CD14-positive monocyte (primary cell): ENCODE data around the gene ARHGAP21. TPM values are rescaled to one million over a fixed set of nuclear protein-coding genes. Genes with fewer than 3 reads are reported as not detected.

Experiments
- DNase-seq, 3 donors: peaks; one replicate each; pipeline ENCODE4 v3.0.0-alpha.2; 2011 to 2022
- H2AFZ ChIP-seq: 2 replicates; pipeline ENCODE4 v1.6.0; 2012; ENCODE audit warnings: mild to moderate bottlenecking, low read depth, low read length, inconsistent platforms; ENCODE audit not compliant: insufficient read depth, poor library complexity, severe bottlenecking
- H3K27ac ChIP-seq, 2 donors: 1 replicate in 1 of 2; 2 replicates in 1 of 2; pipeline ENCODE4 v1.5.1; 2012 to 2013; ENCODE audit warnings: low read length in 2 of 2, control low read depth in 1 of 2, inconsistent platforms in 1 of 2, low read depth in 1 of 2, mild to moderate bottlenecking in 1 of 2
- H3K27me3 ChIP-seq, 2 donors: one replicate each; pipeline versions ENCODE4 v1.6.0 to v1.6.1; 2011 to 2013; ENCODE audit warnings: low read length in 2 of 2; ENCODE audit not compliant: control insufficient read depth in 2 of 2, insufficient read depth in 2 of 2
- H3K36me3 ChIP-seq, 2 donors: replicated peaks in 1 of 2; 1 replicate in 1 of 2; 2 replicates in 1 of 2; pipeline versions ENCODE4 v1.5.1 to v1.6.1; 2012 to 2013; ENCODE audit warnings: low read length in 2 of 2, control low read depth in 1 of 2, inconsistent platforms in 1 of 2, mild to moderate bottlenecking in 1 of 2; ENCODE audit not compliant: insufficient read depth in 2 of 2, control insufficient read depth in 1 of 2
- H3K4me1 ChIP-seq, 2 donors: 1 replicate in 1 of 2; 2 replicates in 1 of 2; pipeline versions ENCODE4 v1.5.1 to v1.6.1; 2012 to 2013; ENCODE audit warnings: low read length in 2 of 2, control low read depth in 1 of 2, inconsistent platforms in 1 of 2, mild to moderate bottlenecking in 1 of 2, moderate library complexity in 1 of 2; ENCODE audit not compliant: insufficient read depth in 2 of 2, control insufficient read depth in 1 of 2
- H3K4me2 ChIP-seq: replicated peaks from 2 replicates; pipeline ENCODE3; 2012; ENCODE audit warnings: low read length, moderate library complexity, mild to moderate bottlenecking; ENCODE audit not compliant: poor library complexity, severe bottlenecking; ENCODE audit errors: extremely low read depth
- H3K4me3 ChIP-seq, 3 experiments: fragments of 200-600 bp in 1 of 3; sonication (generic) in 1 of 3; replicated peaks in 1 of 3; 1 replicate in 2 of 3; 2 replicates in 1 of 3; pipeline ENCODE4 v1.5.1; 2011 to 2013; ENCODE audit warnings: low read length in 3 of 3, mild to moderate bottlenecking in 3 of 3, control low read depth in 2 of 3, low read depth in 2 of 3, inconsistent platforms in 1 of 3, moderate library complexity in 1 of 3
- H3K79me2 ChIP-seq: 2 replicates; pipeline ENCODE4 v1.6.0; 2012; ENCODE audit warnings: mild to moderate bottlenecking, control low read depth, inconsistent platforms, low read length, moderate library complexity; ENCODE audit not compliant: insufficient read depth
- H3K9ac ChIP-seq: 2 replicates; pipeline ENCODE4 v1.6.0; 2017; ENCODE audit warnings: low read length, mild to moderate bottlenecking; ENCODE audit not compliant: insufficient read depth, poor library complexity, severe bottlenecking
- H3K9me3 ChIP-seq, 2 donors: replicated peaks in 1 of 2; 1 replicate in 1 of 2; 2 replicates in 1 of 2; pipeline versions ENCODE4 v1.5.1 to v1.6.1; 2012 to 2013; ENCODE audit warnings: low read length in 2 of 2, control low read depth in 1 of 2; ENCODE audit not compliant: control insufficient read depth in 1 of 2, insufficient read depth in 1 of 2
- H4K20me1 ChIP-seq: 2 replicates; pipeline ENCODE4 v1.6.0; 2012; ENCODE audit warnings: mild to moderate bottlenecking, low read length, control low read depth, moderate library complexity; ENCODE audit not compliant: insufficient read depth
- H3K27ac Mint-ChIP-seq, 7 donors: one replicate each; pipeline ENCODE4 v1.8.0; 2020; ENCODE audit warnings: mild to moderate bottlenecking in 7 of 7, mixed read lengths in 7 of 7, moderate library complexity in 6 of 7, inconsistent platforms in 2 of 7
- H3K27me3 Mint-ChIP-seq, 3 donors: one replicate each; pipeline ENCODE4 v1.8.0; 2021 to 2022; ENCODE audit warnings: low read depth in 3 of 3, mild to moderate bottlenecking in 3 of 3, mixed read lengths in 3 of 3, moderate library complexity in 3 of 3, inconsistent platforms in 1 of 3
- H3K36me3 Mint-ChIP-seq, 2 donors: one replicate each; pipeline ENCODE4 v1.8.0; 2020; ENCODE audit warnings: mixed read lengths in 2 of 2, inconsistent platforms in 1 of 2, mild to moderate bottlenecking in 1 of 2
- H3K4me1 Mint-ChIP-seq: one replicate; pipeline ENCODE4 v1.8.0; 2020; ENCODE audit warnings: mild to moderate bottlenecking, mixed read lengths
- H3K4me3 Mint-ChIP-seq, 2 donors: one replicate each; pipeline ENCODE4 v1.8.0; 2020; ENCODE audit warnings: mild to moderate bottlenecking in 2 of 2, mixed read lengths in 2 of 2, moderate library complexity in 1 of 2
- H3K9me3 Mint-ChIP-seq, 7 donors: one replicate each; pipeline ENCODE4 v1.8.0; 2020 to 2022; ENCODE audit warnings: mixed read lengths in 7 of 7, mild to moderate bottlenecking in 6 of 7, moderate library complexity in 6 of 7, inconsistent platforms in 2 of 7
- CTCF ChIP-seq: fragments of 200-600 bp; IDR thresholded peaks from one replicate; pipeline ENCODE4 v1.8.0; 2022; ENCODE audit warnings: antibody characterized with exemption, mild to moderate bottlenecking
- WGBS: methylation state at CpG from one replicate; pipeline ENCODE4 v1.1.5; 2013; ENCODE audit warnings: missing lambda C conversion rate; ENCODE audit not compliant: insufficient coverage; 5-methylcytosine and 5-hydroxymethylcytosine counted together
- intact Hi-C, 2 donors: fragments of 100-400 bp; cut with micrococcal nuclease; formaldehyde crosslinking; loops; one replicate each; pipeline versions ENCODE4 v1.15.0 to v1.15.1; 2023
- polyA plus RNA-seq, 3 donors: library from polyadenylated mRNA; depleted of rRNA in 1 of 3; unstranded in 2 of 3; stranded (reverse) in 1 of 3; fragments of 300-500 nt in 2 of 3; fragments of >200 nt in 1 of 3; fragmentation: Illumina TruSeq in 2 of 3; gene quantifications; 1 replicate in 2 of 3; 2 replicates in 1 of 3; pipeline ENCODE4 v1.2.3, GENCODE V29; 2012 to 2021

Gene ARHGAP21
- polyA plus RNA-seq, 3 donors: 2.1 to 20.0 (median 3.4) TPM

GRCh38 chr10:24762966-24763623, 39.4 kb upstream of the ARHGAP21 start:
- intact Hi-C loops: no loop called here
- H3K4me1 Mint-ChIP-seq: no peaks in the 10 kb centered on the region
- no peak for TF ChIP-seq CTCF
- no CpG with 5 or more reads among the region's 2 CpGs for WGBS
- Histone ChIP-seq H3K9ac (no peak overlapping the region), H3K79me2 (no peaks in the 10 kb centered on the region), H3K27ac (no peak overlapping the region), H2AFZ (no peak overlapping the region), H3K9me3 (peaks cover 0 to 7% of the 10 kb centered on the region in 2 donors), H3K4me1 (no peaks in the 10 kb centered on the region), H3K36me3 (no peaks in the 10 kb centered on the region), H4K20me1 (no peaks in the 10 kb centered on the region), H3K4me3 (no peak overlapping the region), H3K4me2 (no peak overlapping the region), H3K27me3 (no peaks in the 10 kb centered on the region)
- peaks cover 12 to 33% (median 20%) of the 10 kb centered on the region in 7 donors for H3K9me3 Mint-ChIP-seq
- no peak for DNase-seq
- H3K27me3 Mint-ChIP-seq: peaks cover 0 to 6% (median 4%) of the 10 kb centered on the region in 3 donors
- H3K4me3 Mint-ChIP-seq: no peak overlapping the region
- no peak overlapping the region for H3K27ac Mint-ChIP-seq
- H3K36me3 Mint-ChIP-seq: no peaks in the 10 kb centered on the region

DNA sequence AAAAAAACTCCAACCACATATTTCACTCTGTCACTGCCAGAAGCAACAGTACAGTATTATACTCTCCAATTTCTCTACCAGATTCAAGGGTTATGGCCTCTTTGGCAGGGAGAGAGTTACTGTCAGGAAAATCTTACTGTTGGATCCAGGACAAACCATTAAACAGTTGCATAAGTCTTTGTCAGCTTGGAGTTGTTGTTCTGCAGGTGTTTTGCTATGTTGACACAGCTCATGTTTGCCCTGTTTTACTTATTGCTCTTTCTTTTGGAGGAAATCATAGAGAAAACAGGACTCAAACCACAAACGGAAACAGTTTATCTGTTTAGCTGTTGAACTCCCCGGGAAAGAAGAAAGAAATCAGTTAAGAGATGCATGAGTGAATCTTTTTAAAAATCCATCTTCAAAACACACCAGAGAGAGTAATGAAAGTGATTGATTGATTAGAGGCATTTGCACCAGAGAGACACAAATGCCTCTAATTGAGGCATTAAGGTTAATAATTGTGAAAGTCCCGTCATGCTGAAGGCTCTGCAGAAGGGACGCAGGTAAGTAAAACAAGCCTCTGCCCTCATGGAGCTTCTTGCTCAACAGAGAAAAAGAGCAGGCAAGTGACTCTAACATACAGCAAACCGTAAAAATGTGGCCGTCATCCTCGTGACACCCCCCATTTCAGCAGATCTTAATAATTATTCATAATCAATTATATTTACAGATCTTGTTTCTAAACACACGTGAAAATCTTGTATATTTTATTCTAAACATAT, 38.7 kb upstream of the ARHGAP21 start:
- Mint-ChIP-seq H3K9me3 (peaks cover 10 to 29% (median 20%) of the 10 kb centered on the region in 7 donors), H3K27ac (no peak overlapping the region), H3K4me3 (no peak overlapping the region), H3K36me3 (no peaks in the 10 kb centered on the region), H3K4me1 (no peaks in the 10 kb centered on the region), H3K27me3 (peaks cover 0 to 4% (median 3%) of the 10 kb centered on the region in 3 donors)
- Histone ChIP-seq H3K79me2 (no peaks in the 10 kb centered on the region), H3K27ac (no peak overlapping the region), H3K4me2 (no peak overlapping the region), H2AFZ (no peak overlapping the region), H3K4me3 (no peak overlapping the region), H3K36me3 (no peaks in the 10 kb centered on the region), H3K9me3 (peaks cover 0 to 7% of the 10 kb centered on the region in 2 donors), H3K9ac (no peak overlapping the region), H3K4me1 (no peaks in the 10 kb centered on the region), H3K27me3 (no peaks in the 10 kb centered on the region), H4K20me1 (no peaks in the 10 kb centered on the region)
- no peak for TF ChIP-seq CTCF
- no peak for DNase-seq
- WGBS: 91% methylated on average over 2 of the region's 8 CpGs
- intact Hi-C loops: no loop called here
